ENCODE measurements around the gene GAPDH. TPM values are rescaled to one million over a fixed set of nuclear protein-coding genes. Genes with fewer than 3 reads are reported as not detected.

GAPDH gene
- polyA plus RNA-seq, 1 donor (not counting 4 experiments of a cell fraction or from before 2014, with no cell fraction given), result 8,390 TPM

DNA sequence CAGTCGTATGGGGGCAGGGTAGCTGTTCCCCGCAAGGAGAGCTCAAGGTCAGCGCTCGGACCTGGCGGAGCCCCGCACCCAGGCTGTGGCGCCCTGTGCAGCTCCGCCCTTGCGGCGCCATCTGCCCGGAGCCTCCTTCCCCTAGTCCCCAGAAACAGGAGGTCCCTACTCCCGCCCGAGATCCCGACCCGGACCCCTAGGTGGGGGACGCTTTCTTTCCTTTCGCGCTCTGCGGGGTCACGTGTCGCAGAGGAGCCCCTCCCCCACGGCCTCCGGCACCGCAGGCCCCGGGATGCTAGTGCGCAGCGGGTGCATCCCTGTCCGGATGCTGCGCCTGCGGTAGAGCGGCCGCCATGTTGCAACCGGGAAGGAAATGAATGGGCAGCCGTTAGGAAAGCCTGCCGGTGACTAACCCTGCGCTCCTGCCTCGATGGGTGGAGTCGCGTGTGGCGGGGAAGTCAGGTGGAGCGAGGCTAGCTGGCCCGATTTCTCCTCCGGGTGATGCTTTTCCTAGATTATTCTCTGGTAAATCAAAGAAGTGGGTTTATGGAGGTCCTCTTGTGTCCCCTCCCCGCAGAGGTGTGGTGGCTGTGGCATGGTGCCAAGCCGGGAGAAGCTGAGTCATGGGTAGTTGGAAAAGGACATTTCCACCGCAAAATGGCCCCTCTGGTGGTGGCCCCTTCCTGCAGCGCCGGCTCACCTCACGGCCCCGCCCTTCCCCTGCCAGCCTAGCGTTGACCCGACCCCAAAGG, 804 bp downstream of the GAPDH start:
- FAIRE-seq, result no peak
- peaks cover 30 to 46% of the 10 kb centered on the region in 2 experiments for H3K36me3 ChIP-seq (ENCODE audit: control insufficient read depth in 2 of 2, extremely low read depth in 1 of 2, insufficient read depth in 2 of 2, low read length in 2 of 2)
- peaks cover 47% of the 10 kb centered on the region for H4K20me1 ChIP-seq (ENCODE audit: control insufficient read depth, extremely low read depth, insufficient read depth, low read length)
- H3K4me3 ChIP-seq (ENCODE audit: control insufficient read depth in 2 of 3, extremely low read depth in 1 of 3, insufficient read depth in 2 of 3, low read depth in 1 of 3, low read length in 3 of 3), result peak overlapping the region; percentile 78 to 95 (median 79)
- peaks cover 5% of the 10 kb centered on the region for H3K9me1 ChIP-seq (ENCODE audit: control insufficient read depth, extremely low read depth, insufficient read depth, low read length)
- H3K9ac ChIP-seq (ENCODE audit: control insufficient read depth, extremely low read depth, insufficient read depth, low read length), result peak overlapping the region; percentile 95
- dilution Hi-C loops (cut with MboI; ENCODE audit: extremely low pct_ligation_motif_present, low sequenced_read_pairs), result no loop called here
- H3K27ac ChIP-seq (ENCODE audit: control insufficient read depth, insufficient read depth, low read length), result peak overlapping the region; percentile 92
- no peaks in the 10 kb centered on the region for H3K9me3 ChIP-seq (ENCODE audit: control insufficient read depth, low read depth, low read length)
- peak overlapping the region; percentile 86 for H3K4me2 ChIP-seq (ENCODE audit: control insufficient read depth, extremely low read depth, insufficient read depth, low read depth, low read length)
- peaks cover 30% of the 10 kb centered on the region for H3K79me2 ChIP-seq (ENCODE audit: control insufficient read depth, insufficient read depth, low read length)
- DNase-seq (ENCODE audit: low read depth, low spot score), result no peak
- H3K27me3 ChIP-seq (ENCODE audit: control insufficient read depth, extremely low read depth, insufficient read depth, low read length), result no peaks in the 10 kb centered on the region
- TF ChIP-seq EZH2 (IDR thresholded peaks at IDR 0.05; ENCODE audit: low read length), result no peak
- TF ChIP-seq, protein P1, sequence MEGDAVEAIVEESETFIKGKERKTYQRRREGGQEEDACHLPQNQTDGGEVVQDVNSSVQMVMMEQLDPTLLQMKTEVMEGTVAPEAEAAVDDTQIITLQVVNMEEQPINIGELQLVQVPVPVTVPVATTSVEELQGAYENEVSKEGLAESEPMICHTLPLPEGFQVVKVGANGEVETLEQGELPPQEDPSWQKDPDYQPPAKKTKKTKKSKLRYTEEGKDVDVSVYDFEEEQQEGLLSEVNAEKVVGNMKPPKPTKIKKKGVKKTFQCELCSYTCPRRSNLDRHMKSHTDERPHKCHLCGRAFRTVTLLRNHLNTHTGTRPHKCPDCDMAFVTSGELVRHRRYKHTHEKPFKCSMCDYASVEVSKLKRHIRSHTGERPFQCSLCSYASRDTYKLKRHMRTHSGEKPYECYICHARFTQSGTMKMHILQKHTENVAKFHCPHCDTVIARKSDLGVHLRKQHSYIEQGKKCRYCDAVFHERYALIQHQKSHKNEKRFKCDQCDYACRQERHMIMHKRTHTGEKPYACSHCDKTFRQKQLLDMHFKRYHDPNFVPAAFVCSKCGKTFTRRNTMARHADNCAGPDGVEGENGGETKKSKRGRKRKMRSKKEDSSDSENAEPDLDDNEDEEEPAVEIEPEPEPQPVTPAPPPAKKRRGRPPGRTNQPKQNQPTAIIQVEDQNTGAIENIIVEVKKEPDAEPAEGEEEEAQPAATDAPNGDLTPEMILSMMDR (optimal IDR thresholded peaks at IDR 0.05 in 1 of 3, IDR thresholded peaks at IDR 0.05 in 1 of 3, conservative IDR thresholded peaks at IDR 0.05 in 1 of 3; ENCODE audit: extremely low read depth in 1 of 3, insufficient read depth in 2 of 3, low read length in 3 of 3), result no peak
- H2AFZ ChIP-seq (ENCODE audit: control insufficient read depth, low read length), result no peak overlapping the region
- H3K4me1 ChIP-seq (ENCODE audit: control insufficient read depth, extremely low read depth, insufficient read depth, low read length), result peaks cover 52% of the 10 kb centered on the region

GRCh38 chr12:6535697-6535946, 1.3 kb downstream of the GAPDH start:
- Histone ChIP-seq H3K9me1 (ENCODE audit: control insufficient read depth, extremely low read depth, insufficient read depth, low read length) (peaks cover 5% of the 10 kb centered on the region), H3K27ac (ENCODE audit: control insufficient read depth, insufficient read depth, low read length) (peak overlapping the region; percentile 92), H2AFZ (ENCODE audit: control insufficient read depth, low read length) (no peak overlapping the region), H3K79me2 (ENCODE audit: control insufficient read depth, insufficient read depth, low read length) (peaks cover 30% of the 10 kb centered on the region), H3K36me3 (ENCODE audit: control insufficient read depth in 2 of 2, extremely low read depth in 1 of 2, insufficient read depth in 2 of 2, low read length in 2 of 2) (peaks cover 30 to 41% of the 10 kb centered on the region in 2 experiments), H3K27me3 (ENCODE audit: control insufficient read depth, extremely low read depth, insufficient read depth, low read length) (no peaks in the 10 kb centered on the region), H3K4me2 (ENCODE audit: control insufficient read depth, extremely low read depth, insufficient read depth, low read depth, low read length) (peak overlapping the region; percentile 86), H3K9ac (ENCODE audit: control insufficient read depth, extremely low read depth, insufficient read depth, low read length) (peak overlapping the region; percentile 95), H3K4me1 (ENCODE audit: control insufficient read depth, extremely low read depth, insufficient read depth, low read length) (peaks cover 55% of the 10 kb centered on the region), H4K20me1 (ENCODE audit: control insufficient read depth, extremely low read depth, insufficient read depth, low read length) (peaks cover 47% of the 10 kb centered on the region), H3K9me3 (ENCODE audit: control insufficient read depth, low read depth, low read length) (no peaks in the 10 kb centered on the region), H3K4me3 (ENCODE audit: control insufficient read depth in 2 of 3, extremely low read depth in 1 of 3, insufficient read depth in 2 of 3, low read depth in 1 of 3, low read length in 3 of 3) (peak overlapping the region; percentile 78 to 95 (median 79))
- no peak for TF ChIP-seq EZH2 (IDR thresholded peaks at IDR 0.05; ENCODE audit: low read length)
- TF ChIP-seq, protein P1 (optimal IDR thresholded peaks at IDR 0.05 in 1 of 3, IDR thresholded peaks at IDR 0.05 in 1 of 3, conservative IDR thresholded peaks at IDR 0.05 in 1 of 3; ENCODE audit: extremely low read depth in 1 of 3, insufficient read depth in 2 of 3, low read length in 3 of 3), result no peak
- FAIRE-seq (no peak), DNase-seq (ENCODE audit: low read depth, low spot score) (no peak)
- dilution Hi-C loops (cut with MboI; ENCODE audit: extremely low pct_ligation_motif_present, low sequenced_read_pairs), result no loop called here

All from keratinocyte (primary cell).